Stimulated activated CD8-positive, alpha-beta memory T cell treated with anti-CD3 and anti-CD28 coated beads, Interleukin-4, amount 100 ng/mL, for 4 hours (primary cell): ENCODE results near the gene PCDHGB7.
"Not testable (repeated sequence)": the region's sequence is repeated elsewhere in the genome, so short reads cannot be mapped to it uniquely, and the experiment has no call there.

Experiments
- DNase-seq, 2 donors: peaks; one replicate each; pipeline ENCODE4 v3.0.0-alpha.2; 2020; ENCODE audit warnings: low read depth in 2 of 2, low spot score in 1 of 2

PCDHGB7 gene

GRCh38 chr5:141422742-141423291 lies 5.3 kb downstream of the PCDHGB7 start:
- DNase-seq, result no peak

GRCh38 chr5:141427783-141428426 lies 10.4 kb downstream of the PCDHGB7 start:
- DNase-seq, result no peak

GRCh38 chr5:141430332-141431113 lies 13.0 kb downstream of the PCDHGB7 start, which contains the start of gene PCDHGA12:
Gene PCDHGA12, plus strand, starts transcription at chr5:141430507. Its CDS starts 253 bp downstream, at chr5:141430760.
- no peak for DNase-seq

GRCh38 chr5:141431286-141431685 lies 13.8 kb downstream of the PCDHGB7 start:
- DNase-seq, result no peak

- not testable (repeated sequence) for DNase-seq
These were observed 14.8 kb downstream of the PCDHGB7 start for GRCh38 chr5:141432308-141432707.

- DNase-seq, result not testable (repeated sequence)
These were observed 15.2 kb downstream of the PCDHGB7 start for GRCh38 chr5:141432726-141433125.

GRCh38 chr5:141434006-141434405 lies 16.5 kb downstream of the PCDHGB7 start:
- no peak for DNase-seq

GRCh38 chr5:141437221-141437620 lies 19.7 kb downstream of the PCDHGB7 start:
- no peak for DNase-seq

GRCh38 chr5:141439411-141440141 lies 22.1 kb downstream of the PCDHGB7 start:
- no peak for DNase-seq

GRCh38 chr5:141440341-141440740 lies 22.9 kb downstream of the PCDHGB7 start:
- DNase-seq, result no peak

- DNase-seq, result no peak
These were observed 24.2 kb downstream of the PCDHGB7 start for GRCh38 chr5:141441571-141442170.

- no peak for DNase-seq
These were observed 47.9 kb downstream of the PCDHGB7 start for GRCh38 chr5:141465351-141465750.
